Keratinocyte (primary cell): ENCODE data around the gene SLC22A3. TPM values are rescaled to one million over a fixed set of nuclear protein-coding genes. Genes with fewer than 3 reads are reported as not detected.

Experiments used
- DNase-seq: peaks from one replicate; pipeline ENCODE4 v3.0.0-alpha.2; 2011; ENCODE audit warnings: low read depth, missing footprints, low spot score
- FAIRE-seq: peaks from 2 replicates; lab custom pipeline; 2011; peaks lifted over from hg19 to GRCh38; lab: Jason Lieb, UNC
- H2AFZ ChIP-seq: 2 replicates; pipeline ENCODE4 v1.6.0; 2012; ENCODE audit warnings: low read length, control low read depth, inconsistent platforms; ENCODE audit not compliant: control insufficient read depth
- H3K27ac ChIP-seq: 2 replicates; pipeline ENCODE4 v1.5.1; 2011; ENCODE audit warnings: low read length; ENCODE audit not compliant: control insufficient read depth, insufficient read depth
- H3K27me3 ChIP-seq: 3 replicates; pipeline ENCODE4 v1.6.0; 2011; ENCODE audit warnings: low read length; ENCODE audit not compliant: control insufficient read depth, insufficient read depth; ENCODE audit errors: extremely low read depth
- H3K36me3 ChIP-seq, 2 experiments: 2 replicates in 1 of 2; 3 replicates in 1 of 2; pipeline ENCODE4 v1.5.1; 2011; ENCODE audit warnings: low read length in 2 of 2, mild to moderate bottlenecking in 1 of 2; ENCODE audit not compliant: control insufficient read depth in 2 of 2, insufficient read depth in 2 of 2; ENCODE audit errors: extremely low read depth in 1 of 2
- H3K4me1 ChIP-seq: 3 replicates; pipeline ENCODE4 v1.5.1; 2011; ENCODE audit warnings: low read length; ENCODE audit not compliant: control insufficient read depth, insufficient read depth; ENCODE audit errors: extremely low read depth
- H3K4me2 ChIP-seq: 3 replicates; pipeline ENCODE4 v1.6.0; 2011; ENCODE audit warnings: low read depth, low read length; ENCODE audit not compliant: control insufficient read depth, insufficient read depth; ENCODE audit errors: extremely low read depth
- H3K4me3 ChIP-seq, 3 experiments: fragments of 200-600 bp in 1 of 3; sonication (generic) in 1 of 3; 2 replicates in 2 of 3; 3 replicates in 1 of 3; pipeline ENCODE4 v1.5.1; 2011 to 2016; ENCODE audit warnings: low read length in 3 of 3, mild to moderate bottlenecking in 3 of 3, control low read depth in 2 of 3, inconsistent platforms in 1 of 3, low read depth in 1 of 3, mixed read lengths in 1 of 3, mixed run types in 1 of 3, moderate library complexity in 1 of 3; ENCODE audit not compliant: control insufficient read depth in 2 of 3, insufficient read depth in 2 of 3; ENCODE audit errors: extremely low read depth in 1 of 3
- H3K79me2 ChIP-seq: 2 replicates; pipeline ENCODE4 v1.6.0; 2012; ENCODE audit warnings: low read length; ENCODE audit not compliant: control insufficient read depth, insufficient read depth
- H3K9ac ChIP-seq: 3 replicates; pipeline ENCODE4 v1.6.0; 2011; ENCODE audit warnings: low read length; ENCODE audit not compliant: control insufficient read depth, insufficient read depth; ENCODE audit errors: extremely low read depth
- H3K9me1 ChIP-seq: 3 replicates; pipeline ENCODE4 v1.6.0; 2011; ENCODE audit warnings: low read length; ENCODE audit not compliant: control insufficient read depth, insufficient read depth; ENCODE audit errors: extremely low read depth
- H3K9me3 ChIP-seq: 2 replicates; pipeline ENCODE4 v1.5.1; 2012; ENCODE audit warnings: low read depth, low read length; ENCODE audit not compliant: control insufficient read depth
- H4K20me1 ChIP-seq: 3 replicates; pipeline ENCODE4 v1.6.0; 2011; ENCODE audit warnings: low read length; ENCODE audit not compliant: control insufficient read depth, insufficient read depth; ENCODE audit errors: extremely low read depth
- CTCF ChIP-seq, 3 experiments: IDR thresholded peaks in 1 of 3; conservative IDR thresholded peaks in 1 of 3; optimal IDR thresholded peaks in 1 of 3; 2 replicates in 2 of 3; 3 replicates in 1 of 3; pipeline versions ENCODE3 to v1.5.1; 2011; ENCODE audit warnings: low read length in 3 of 3, mild to moderate bottlenecking in 3 of 3, moderate library complexity in 2 of 3, control low read depth in 1 of 3, inconsistent platforms in 1 of 3; ENCODE audit not compliant: insufficient read depth in 2 of 3; ENCODE audit errors: extremely low read depth in 1 of 3
- EZH2 ChIP-seq: IDR thresholded peaks from one replicate; pipeline ENCODE4 v1.6.1; 2012; ENCODE audit warnings: inconsistent platforms, mild to moderate bottlenecking, low read length, moderate library complexity
- dilution Hi-C: fragments of 300-500 bp; cut with MboI; formaldehyde crosslinking; loops from one replicate; pipeline ENCODE4 v1.7.0; 2020; ENCODE audit warnings: low sequenced_read_pairs; ENCODE audit not compliant: extremely low pct_ligation_motif_present
- polyA plus RNA-seq, 5 experiments: library from polyadenylated mRNA; depleted of rRNA in 3 of 5; stranded (reverse) in 3 of 5; stranded (forward) in 1 of 5; unstranded in 1 of 5; fragments of >200 nt; gene quantifications; 1 replicate in 1 of 5; 2 replicates in 3 of 5; 3 replicates in 1 of 5; pipeline versions ENCODE4 v1.2.1 to v1.2.3, GENCODE V29; 2011 to 2012; ENCODE audit warnings: missing spikeins in 2 of 5, low read depth in 1 of 5, low replicate concordance in 1 of 5

The SLC22A3 gene
- polyA plus RNA-seq, 1 donor (not counting 4 experiments of a cell fraction or from before 2014, with no cell fraction given) = 1.8 TPM

GRCh38 chr6:160437154-160437553 is 89.0 kb downstream of the SLC22A3 start:
- Histone ChIP-seq H3K79me2 (no peaks in the 10 kb centered on the region), H3K9me1 (no peaks in the 10 kb centered on the region), H4K20me1 (no peaks in the 10 kb centered on the region), H3K27me3 (no peaks in the 10 kb centered on the region), H3K4me3 (no peak overlapping the region), H3K4me2 (no peak overlapping the region), H3K4me1 (no peaks in the 10 kb centered on the region), H3K9ac (no peak overlapping the region), H2AFZ (no peak overlapping the region), H3K27ac (no peak overlapping the region), H3K36me3 (no peaks in the 10 kb centered on the region), H3K9me3 (no peaks in the 10 kb centered on the region)
- dilution Hi-C loops = no loop called here
- TF ChIP-seq CTCF (optimal IDR thresholded peaks at IDR 0.05 in 1 of 3, IDR thresholded peaks at IDR 0.05 in 1 of 3, conservative IDR thresholded peaks at IDR 0.05 in 1 of 3; ENCODE audit: extremely low read depth in 1 of 3, insufficient read depth in 2 of 3, low read length in 3 of 3) (no peak), EZH2 (no peak)
- no peak for FAIRE-seq
- no peak for DNase-seq

- H3K9me3 ChIP-seq = no peaks in the 10 kb centered on the region
Observed at GRCh38 chr6:160437775-160438174, 89.6 kb downstream of the SLC22A3 start.

More at GRCh38 chr6:160437775-160438174, 89.6 kb downstream of the SLC22A3 start:
- dilution Hi-C loops = no loop called here
- Histone ChIP-seq H3K4me1 (no peaks in the 10 kb centered on the region), H3K27me3 (no peaks in the 10 kb centered on the region), H3K79me2 (no peaks in the 10 kb centered on the region), H2AFZ (no peak overlapping the region), H3K36me3 (no peaks in the 10 kb centered on the region), H3K4me2 (no peak overlapping the region), H3K9ac (no peak overlapping the region), H3K27ac (no peak overlapping the region), H3K9me1 (no peaks in the 10 kb centered on the region), H4K20me1 (no peaks in the 10 kb centered on the region), H3K4me3 (no peak overlapping the region)
- FAIRE-seq = no peak
- DNase-seq = no peak
- no peak for TF ChIP-seq EZH2
- no peak for TF ChIP-seq CTCF (optimal IDR thresholded peaks at IDR 0.05 in 1 of 3, IDR thresholded peaks at IDR 0.05 in 1 of 3, conservative IDR thresholded peaks at IDR 0.05 in 1 of 3; ENCODE audit: extremely low read depth in 1 of 3, insufficient read depth in 2 of 3, low read length in 3 of 3)
